HUES48 (cell line): ENCODE data around the gene LRP1B.

Experiments
- H3K27ac ChIP-seq: one replicate; pipeline ENCODE4 v1.7.0; 2013; ENCODE audit warnings: low read depth, low read length, inconsistent platforms
- H3K27me3 ChIP-seq: 2 replicates; pipeline ENCODE4 v1.6.1; 2013; ENCODE audit warnings: mild to moderate bottlenecking, low read length; ENCODE audit not compliant: control insufficient read depth, insufficient read depth
- H3K36me3 ChIP-seq: 2 replicates; pipeline ENCODE4 v1.6.1; 2013; ENCODE audit warnings: low read length; ENCODE audit not compliant: control insufficient read depth, insufficient read depth
- H3K4me1 ChIP-seq: 2 replicates; pipeline ENCODE4 v1.6.1; 2013; ENCODE audit warnings: mild to moderate bottlenecking, low read length; ENCODE audit not compliant: control insufficient read depth, insufficient read depth
- H3K4me3 ChIP-seq: 2 replicates; pipeline ENCODE4 v1.5.1; 2013; ENCODE audit warnings: mild to moderate bottlenecking, low read depth, low read length
- H3K9ac ChIP-seq: 2 replicates; pipeline ENCODE4 v1.6.1; 2013; ENCODE audit warnings: mild to moderate bottlenecking, low read depth, low read length, moderate library complexity
- H3K9me3 ChIP-seq: 2 replicates; pipeline ENCODE4 v1.6.1; 2013; ENCODE audit warnings: low read length; ENCODE audit not compliant: control insufficient read depth, insufficient read depth

The LRP1B gene

GRCh38 chr2:141598982-141599381, 531.8 kb downstream of the LRP1B start:
- Histone ChIP-seq H3K9me3 (no peaks in the 10 kb centered on the region), H3K9ac (no peak overlapping the region), H3K4me3 (no peak overlapping the region), H3K4me1 (no peaks in the 10 kb centered on the region), H3K27me3 (no peaks in the 10 kb centered on the region), H3K27ac (no peak overlapping the region), H3K36me3 (no peaks in the 10 kb centered on the region)

- H3K4me3 ChIP-seq, result no peak overlapping the region
- no peak overlapping the region for H3K9ac ChIP-seq
- no peaks in the 10 kb centered on the region for H3K36me3 ChIP-seq
- H3K27ac ChIP-seq, result no peak overlapping the region
- 0 out of 2 replicates have a peak, but pooled peaks cover 3% of the 10 kb centered on the region for H3K9me3 ChIP-seq
- no peaks in the 10 kb centered on the region for H3K4me1 ChIP-seq
- no peaks in the 10 kb centered on the region for H3K27me3 ChIP-seq
These were observed 535.4 kb downstream of the LRP1B start for GRCh38 chr2:141595316-141595920.

GRCh38 chr2:141591787-141592186, 539.0 kb downstream of the LRP1B start:
- Histone ChIP-seq H3K9me3 (0 out of 2 replicates have a peak, but pooled peaks cover 3% of the 10 kb centered on the region), H3K27ac (no peak overlapping the region), H3K4me3 (no peak overlapping the region), H3K4me1 (0 out of 2 replicates have a peak, but pooled peaks cover 6% of the 10 kb centered on the region), H3K36me3 (no peaks in the 10 kb centered on the region), H3K9ac (no peak overlapping the region), H3K27me3 (no peaks in the 10 kb centered on the region)

- no peak overlapping the region for H3K4me3 ChIP-seq
- no peaks in the 10 kb centered on the region for H3K27me3 ChIP-seq
- no peaks in the 10 kb centered on the region for H3K36me3 ChIP-seq
- no peak overlapping the region for H3K9ac ChIP-seq
- H3K9me3 ChIP-seq, result 0 out of 2 replicates have a peak, but pooled peaks cover 3% of the 10 kb centered on the region
- 0 out of 2 replicates have a peak, but pooled peaks cover 6% of the 10 kb centered on the region for H3K4me1 ChIP-seq
- H3K27ac ChIP-seq, result no peak overlapping the region
These were observed 540.2 kb downstream of the LRP1B start for GRCh38 chr2:141590620-141591019.

GRCh38 chr2:141589314-141589713, 541.5 kb downstream of the LRP1B start:
- Histone ChIP-seq H3K4me3 (no peak overlapping the region), H3K36me3 (no peaks in the 10 kb centered on the region), H3K4me1 (0 out of 2 replicates have a peak, but pooled peaks cover 6% of the 10 kb centered on the region), H3K9ac (no peak overlapping the region), H3K9me3 (0 out of 2 replicates have a peak, but pooled peaks cover 3% of the 10 kb centered on the region), H3K27me3 (no peaks in the 10 kb centered on the region), H3K27ac (no peak overlapping the region)

GRCh38 chr2:141586985-141587384, 543.8 kb downstream of the LRP1B start:
- H3K9ac ChIP-seq, result no peak overlapping the region
- no peak overlapping the region for H3K4me3 ChIP-seq
- no peak overlapping the region for H3K27ac ChIP-seq
- H3K9me3 ChIP-seq, result no peaks in the 10 kb centered on the region
- H3K36me3 ChIP-seq, result no peaks in the 10 kb centered on the region
- peaks cover 10% of the 10 kb centered on the region; the same call in 1 of the 2 replicates for H3K4me1 ChIP-seq
- no peaks in the 10 kb centered on the region for H3K27me3 ChIP-seq

- Histone ChIP-seq H3K27me3 (no peaks in the 10 kb centered on the region), H3K27ac (no peak overlapping the region), H3K4me3 (no peak overlapping the region), H3K9ac (no peak overlapping the region), H3K4me1 (peaks cover 17% of the 10 kb centered on the region), H3K36me3 (no peaks in the 10 kb centered on the region), H3K9me3 (no peaks in the 10 kb centered on the region)
These were observed 548.6 kb downstream of the LRP1B start for GRCh38 chr2:141582213-141582612.

GRCh38 chr2:141579071-141579470, 551.7 kb downstream of the LRP1B start:
- no peak overlapping the region for H3K9ac ChIP-seq

GRCh38 chr2:141570474-141571131, 560.2 kb downstream of the LRP1B start:
- H3K4me1 ChIP-seq, result peaks cover 11% of the 10 kb centered on the region
- no peaks in the 10 kb centered on the region for H3K27me3 ChIP-seq
- H3K9me3 ChIP-seq, result no peaks in the 10 kb centered on the region
- H3K4me3 ChIP-seq, result no peak overlapping the region
- no peaks in the 10 kb centered on the region for H3K36me3 ChIP-seq
- H3K9ac ChIP-seq, result no peak overlapping the region
- no peak overlapping the region for H3K27ac ChIP-seq

More at GRCh38 chr2:141579071-141579470, 551.7 kb downstream of the LRP1B start:
- Histone ChIP-seq H3K36me3 (no peaks in the 10 kb centered on the region), H3K4me1 (peaks cover 17% of the 10 kb centered on the region), H3K9me3 (no peaks in the 10 kb centered on the region), H3K27ac (no peak overlapping the region), H3K4me3 (no peak overlapping the region), H3K27me3 (no peaks in the 10 kb centered on the region)

- Histone ChIP-seq H3K27me3 (no peaks in the 10 kb centered on the region), H3K4me3 (no peak overlapping the region), H3K27ac (no peak overlapping the region), H3K36me3 (no peaks in the 10 kb centered on the region), H3K9me3 (no peaks in the 10 kb centered on the region), H3K4me1 (peaks cover 18% of the 10 kb centered on the region), H3K9ac (no peak overlapping the region)
These were observed 560.9 kb downstream of the LRP1B start for GRCh38 chr2:141569941-141570340.

- Histone ChIP-seq H3K27me3 (no peaks in the 10 kb centered on the region), H3K4me3 (no peak overlapping the region), H3K36me3 (no peaks in the 10 kb centered on the region), H3K27ac (no peak overlapping the region), H3K4me1 (peaks cover 35% of the 10 kb centered on the region), H3K9ac (no peak overlapping the region), H3K9me3 (no peaks in the 10 kb centered on the region)
These were observed 565.2 kb downstream of the LRP1B start for GRCh38 chr2:141565597-141565996.
